ENCODE results near the gene SVIL. TPM values are rescaled to one million over a fixed set of nuclear protein-coding genes. Genes with fewer than 3 reads are reported as not detected.

SVIL gene
- total and polyA plus RNA-seq, 2 of the 13 experiments (the other 11 are each of a cell fraction or from before 2014, with no cell fraction given): 3.9 to 12.1 TPM

DNA sequence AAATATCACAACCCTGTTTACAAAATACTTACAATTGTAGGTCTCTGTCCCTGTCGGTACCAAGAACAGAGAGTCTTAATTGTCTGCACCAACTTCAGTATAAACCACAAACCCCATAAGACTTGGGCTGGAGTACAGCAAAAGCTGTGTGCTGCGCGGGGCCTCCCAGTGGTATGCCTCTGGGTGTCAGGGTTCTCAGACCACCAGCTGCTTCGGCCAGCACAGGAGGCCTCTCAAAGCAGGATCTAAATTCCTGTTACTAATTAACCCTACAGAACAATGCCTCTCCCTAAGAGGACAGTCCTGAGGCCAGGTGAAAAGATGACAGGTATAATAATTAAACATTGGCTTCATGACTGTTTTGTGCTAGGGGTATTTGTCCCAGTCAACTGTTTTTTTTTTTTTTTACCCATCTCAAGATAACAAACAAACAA lies 957 bp upstream of the SVIL start (continued):
- TF ChIP-seq, protein P1, sequence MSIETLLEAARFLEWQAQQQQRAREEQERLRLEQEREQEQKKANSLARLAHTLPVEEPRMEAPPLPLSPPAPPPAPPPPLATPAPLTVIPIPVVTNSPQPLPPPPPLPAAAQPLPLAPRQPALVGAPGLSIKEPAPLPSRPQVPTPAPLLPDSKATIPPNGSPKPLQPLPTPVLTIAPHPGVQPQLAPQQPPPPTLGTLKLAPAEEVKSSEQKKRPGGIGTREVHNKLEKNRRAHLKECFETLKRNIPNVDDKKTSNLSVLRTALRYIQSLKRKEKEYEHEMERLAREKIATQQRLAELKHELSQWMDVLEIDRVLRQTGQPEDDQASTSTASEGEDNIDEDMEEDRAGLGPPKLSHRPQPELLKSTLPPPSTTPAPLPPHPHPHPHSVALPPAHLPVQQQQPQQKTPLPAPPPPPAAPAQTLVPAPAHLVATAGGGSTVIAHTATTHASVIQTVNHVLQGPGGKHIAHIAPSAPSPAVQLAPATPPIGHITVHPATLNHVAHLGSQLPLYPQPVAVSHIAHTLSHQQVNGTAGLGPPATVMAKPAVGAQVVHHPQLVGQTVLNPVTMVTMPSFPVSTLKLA (IDR thresholded peaks at IDR 0.05): no peak
- TF ChIP-seq ZBTB7A (CRISPR knock-in tag; IDR thresholded peaks at IDR 0.05): no peak
- TF ChIP-seq ZNF205 (CRISPR knock-in tag; IDR thresholded peaks at IDR 0.05): no peak
- TF ChIP-seq HNF4G (IDR thresholded peaks at IDR 0.05; ENCODE audit: borderline replicate concordance, low read depth, low read length): 0 out of 2 replicates have a peak, but pooled peaks have one; percentile 6
- no peak for TF ChIP-seq HNF4G (CRISPR knock-in tag; IDR thresholded peaks at IDR 0.05; ENCODE audit: borderline replicate concordance, low read depth)
- no peak for TF ChIP-seq ZNF136 (CRISPR knock-in tag; IDR thresholded peaks at IDR 0.05; ENCODE audit: low read depth)
- TF ChIP-seq, protein P2, sequence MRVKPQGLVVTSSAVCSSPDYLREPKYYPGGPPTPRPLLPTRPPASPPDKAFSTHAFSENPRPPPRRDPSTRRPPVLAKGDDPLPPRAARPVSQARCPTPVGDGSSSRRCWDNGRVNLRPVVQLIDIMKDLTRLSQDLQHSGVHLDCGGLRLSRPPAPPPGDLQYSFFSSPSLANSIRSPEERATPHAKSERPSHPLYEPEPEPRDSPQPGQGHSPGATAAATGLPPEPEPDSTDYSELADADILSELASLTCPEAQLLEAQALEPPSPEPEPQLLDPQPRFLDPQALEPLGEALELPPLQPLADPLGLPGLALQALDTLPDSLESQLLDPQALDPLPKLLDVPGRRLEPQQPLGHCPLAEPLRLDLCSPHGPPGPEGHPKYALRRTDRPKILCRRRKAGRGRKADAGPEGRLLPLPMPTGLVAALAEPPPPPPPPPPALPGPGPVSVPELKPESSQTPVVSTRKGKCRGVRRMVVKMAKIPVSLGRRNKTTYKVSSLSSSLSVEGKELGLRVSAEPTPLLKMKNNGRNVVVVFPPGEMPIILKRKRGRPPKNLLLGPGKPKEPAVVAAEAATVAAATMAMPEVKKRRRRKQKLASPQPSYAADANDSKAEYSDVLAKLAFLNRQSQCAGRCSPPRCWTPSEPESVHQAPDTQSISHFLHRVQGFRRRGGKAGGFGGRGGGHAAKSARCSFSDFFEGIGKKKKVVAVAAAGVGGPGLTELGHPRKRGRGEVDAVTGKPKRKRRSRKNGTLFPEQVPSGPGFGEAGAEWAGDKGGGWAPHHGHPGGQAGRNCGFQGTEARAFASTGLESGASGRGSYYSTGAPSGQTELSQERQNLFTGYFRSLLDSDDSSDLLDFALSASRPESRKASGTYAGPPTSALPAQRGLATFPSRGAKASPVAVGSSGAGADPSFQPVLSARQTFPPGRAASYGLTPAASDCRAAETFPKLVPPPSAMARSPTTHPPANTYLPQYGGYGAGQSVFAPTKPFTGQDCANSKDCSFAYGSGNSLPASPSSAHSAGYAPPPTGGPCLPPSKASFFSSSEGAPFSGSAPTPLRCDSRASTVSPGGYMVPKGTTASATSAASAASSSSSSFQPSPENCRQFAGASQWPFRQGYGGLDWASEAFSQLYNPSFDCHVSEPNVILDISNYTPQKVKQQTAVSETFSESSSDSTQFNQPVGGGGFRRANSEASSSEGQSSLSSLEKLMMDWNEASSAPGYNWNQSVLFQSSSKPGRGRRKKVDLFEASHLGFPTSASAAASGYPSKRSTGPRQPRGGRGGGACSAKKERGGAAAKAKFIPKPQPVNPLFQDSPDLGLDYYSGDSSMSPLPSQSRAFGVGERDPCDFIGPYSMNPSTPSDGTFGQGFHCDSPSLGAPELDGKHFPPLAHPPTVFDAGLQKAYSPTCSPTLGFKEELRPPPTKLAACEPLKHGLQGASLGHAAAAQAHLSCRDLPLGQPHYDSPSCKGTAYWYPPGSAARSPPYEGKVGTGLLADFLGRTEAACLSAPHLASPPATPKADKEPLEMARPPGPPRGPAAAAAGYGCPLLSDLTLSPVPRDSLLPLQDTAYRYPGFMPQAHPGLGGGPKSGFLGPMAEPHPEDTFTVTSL (CRISPR knock-in tag; IDR thresholded peaks at IDR 0.05; ENCODE audit: borderline replicate concordance): no peak
- no peak for TF ChIP-seq HES4 (CRISPR knock-in tag; IDR thresholded peaks at IDR 0.05; ENCODE audit: borderline replicate concordance)
- TF ChIP-seq WIZ (CRISPR knock-in tag; IDR thresholded peaks at IDR 0.05): no peak
- no peak for TF ChIP-seq NFE2L1 (CRISPR knock-in tag; IDR thresholded peaks at IDR 0.05; ENCODE audit: borderline replicate concordance)
- TF ChIP-seq, protein P3, sequence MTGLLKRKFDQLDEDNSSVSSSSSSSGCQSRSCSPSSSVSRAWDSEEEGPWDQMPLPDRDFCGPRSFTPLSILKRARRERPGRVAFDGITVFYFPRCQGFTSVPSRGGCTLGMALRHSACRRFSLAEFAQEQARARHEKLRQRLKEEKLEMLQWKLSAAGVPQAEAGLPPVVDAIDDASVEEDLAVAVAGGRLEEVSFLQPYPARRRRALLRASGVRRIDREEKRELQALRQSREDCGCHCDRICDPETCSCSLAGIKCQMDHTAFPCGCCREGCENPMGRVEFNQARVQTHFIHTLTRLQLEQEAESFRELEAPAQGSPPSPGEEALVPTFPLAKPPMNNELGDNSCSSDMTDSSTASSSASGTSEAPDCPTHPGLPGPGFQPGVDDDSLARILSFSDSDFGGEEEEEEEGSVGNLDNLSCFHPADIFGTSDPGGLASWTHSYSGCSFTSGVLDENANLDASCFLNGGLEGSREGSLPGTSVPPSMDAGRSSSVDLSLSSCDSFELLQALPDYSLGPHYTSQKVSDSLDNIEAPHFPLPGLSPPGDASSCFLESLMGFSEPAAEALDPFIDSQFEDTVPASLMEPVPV (CRISPR knock-in tag; IDR thresholded peaks at IDR 0.05): no peak
- no peak for TF ChIP-seq NFIC (IDR thresholded peaks at IDR 0.05; ENCODE audit: low read length)
- TF ChIP-seq, protein P4, sequence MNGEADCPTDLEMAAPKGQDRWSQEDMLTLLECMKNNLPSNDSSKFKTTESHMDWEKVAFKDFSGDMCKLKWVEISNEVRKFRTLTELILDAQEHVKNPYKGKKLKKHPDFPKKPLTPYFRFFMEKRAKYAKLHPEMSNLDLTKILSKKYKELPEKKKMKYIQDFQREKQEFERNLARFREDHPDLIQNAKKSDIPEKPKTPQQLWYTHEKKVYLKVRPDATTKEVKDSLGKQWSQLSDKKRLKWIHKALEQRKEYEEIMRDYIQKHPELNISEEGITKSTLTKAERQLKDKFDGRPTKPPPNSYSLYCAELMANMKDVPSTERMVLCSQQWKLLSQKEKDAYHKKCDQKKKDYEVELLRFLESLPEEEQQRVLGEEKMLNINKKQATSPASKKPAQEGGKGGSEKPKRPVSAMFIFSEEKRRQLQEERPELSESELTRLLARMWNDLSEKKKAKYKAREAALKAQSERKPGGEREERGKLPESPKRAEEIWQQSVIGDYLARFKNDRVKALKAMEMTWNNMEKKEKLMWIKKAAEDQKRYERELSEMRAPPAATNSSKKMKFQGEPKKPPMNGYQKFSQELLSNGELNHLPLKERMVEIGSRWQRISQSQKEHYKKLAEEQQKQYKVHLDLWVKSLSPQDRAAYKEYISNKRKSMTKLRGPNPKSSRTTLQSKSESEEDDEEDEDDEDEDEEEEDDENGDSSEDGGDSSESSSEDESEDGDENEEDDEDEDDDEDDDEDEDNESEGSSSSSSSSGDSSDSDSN (CRISPR knock-in tag; IDR thresholded peaks at IDR 0.05): no peak
- no peak for TF ChIP-seq JUN (CRISPR knock-in tag; IDR thresholded peaks at IDR 0.05)
- no peak for TF ChIP-seq ZNF543 (CRISPR knock-in tag; IDR thresholded peaks at IDR 0.05)
- TF ChIP-seq, protein P5, sequence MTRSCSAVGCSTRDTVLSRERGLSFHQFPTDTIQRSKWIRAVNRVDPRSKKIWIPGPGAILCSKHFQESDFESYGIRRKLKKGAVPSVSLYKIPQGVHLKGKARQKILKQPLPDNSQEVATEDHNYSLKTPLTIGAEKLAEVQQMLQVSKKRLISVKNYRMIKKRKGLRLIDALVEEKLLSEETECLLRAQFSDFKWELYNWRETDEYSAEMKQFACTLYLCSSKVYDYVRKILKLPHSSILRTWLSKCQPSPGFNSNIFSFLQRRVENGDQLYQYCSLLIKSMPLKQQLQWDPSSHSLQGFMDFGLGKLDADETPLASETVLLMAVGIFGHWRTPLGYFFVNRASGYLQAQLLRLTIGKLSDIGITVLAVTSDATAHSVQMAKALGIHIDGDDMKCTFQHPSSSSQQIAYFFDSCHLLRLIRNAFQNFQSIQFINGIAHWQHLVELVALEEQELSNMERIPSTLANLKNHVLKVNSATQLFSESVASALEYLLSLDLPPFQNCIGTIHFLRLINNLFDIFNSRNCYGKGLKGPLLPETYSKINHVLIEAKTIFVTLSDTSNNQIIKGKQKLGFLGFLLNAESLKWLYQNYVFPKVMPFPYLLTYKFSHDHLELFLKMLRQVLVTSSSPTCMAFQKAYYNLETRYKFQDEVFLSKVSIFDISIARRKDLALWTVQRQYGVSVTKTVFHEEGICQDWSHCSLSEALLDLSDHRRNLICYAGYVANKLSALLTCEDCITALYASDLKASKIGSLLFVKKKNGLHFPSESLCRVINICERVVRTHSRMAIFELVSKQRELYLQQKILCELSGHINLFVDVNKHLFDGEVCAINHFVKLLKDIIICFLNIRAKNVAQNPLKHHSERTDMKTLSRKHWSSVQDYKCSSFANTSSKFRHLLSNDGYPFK (CRISPR knock-in tag; IDR thresholded peaks at IDR 0.05; ENCODE audit: borderline replicate concordance): no peak
